Heart left ventricle (tissue), 16 donors: Measurements from ENCODE around the gene PLPP3. TPM values are rescaled to one million over a fixed set of nuclear protein-coding genes. Genes with fewer than 3 reads are reported as not detected.
A peak's percentile ranks its signal among the peaks of the same experiment; 100 is the strongest.

Experiments used
- ATAC-seq, 4 donors: fragments of 200-7000 bp; cut with Tn5 transposase; one replicate each; pipeline ENCODE4 v1.9.1; 2020 to 2022; ENCODE audit warnings: moderate library complexity in 4 of 4, mild to moderate bottlenecking in 3 of 4, moderate number of reproducible peaks in 1 of 4
- DNase-seq, 5 donors: peaks; one replicate each; pipeline ENCODE4 v3.0.0-alpha.2; 2020
- H3K27ac ChIP-seq, 12 donors: fragments of 200-600 bp; sonication (generic) in 4 of 12; one replicate each; pipeline versions ENCODE4 v1.5.0 to v1.8.0; 2016 to 2022; ENCODE audit warnings: mild to moderate bottlenecking in 2 of 12
- H3K27me3 ChIP-seq, 9 donors: fragments of 200-600 bp; sonication (generic) in 2 of 9; one replicate each; pipeline versions ENCODE4 v1.5.1 to v1.8.0; 2016 to 2022; ENCODE audit warnings: mild to moderate bottlenecking in 3 of 9
- H3K36me3 ChIP-seq, 9 donors: fragments of 200-600 bp; sonication (generic) in 2 of 9; one replicate each; pipeline versions ENCODE4 v1.5.0 to v1.8.0; 2018 to 2022; ENCODE audit warnings: mild to moderate bottlenecking in 2 of 9
- H3K4me1 ChIP-seq, 12 donors: fragments of 200-600 bp; sonication (generic) in 4 of 12; one replicate each; pipeline versions ENCODE4 v1.5.0 to v1.8.0; 2016 to 2022; ENCODE audit warnings: mild to moderate bottlenecking in 3 of 12
- H3K4me3 ChIP-seq, 12 donors: fragments of 200-600 bp; sonication (generic) in 4 of 12; one replicate each; pipeline versions ENCODE4 v1.5.0 to v1.8.0; 2017 to 2022; ENCODE audit warnings: mild to moderate bottlenecking in 9 of 12, moderate library complexity in 4 of 12
- H3K9me3 ChIP-seq, 12 donors: fragments of 200-600 bp; sonication (generic) in 4 of 12; one replicate each; pipeline versions ENCODE4 v1.5.0 to v1.8.0; 2016 to 2022; ENCODE audit warnings: mild to moderate bottlenecking in 1 of 12
- CTCF ChIP-seq, 12 donors: fragments of 200-600 bp; sonication (generic) in 4 of 12; IDR thresholded peaks; one replicate each; pipeline versions ENCODE4 v1.5.0 to v1.8.0; 2018 to 2022; ENCODE audit warnings: antibody characterized with exemption in 12 of 12, mild to moderate bottlenecking in 5 of 12
- POLR2A ChIP-seq, 2 donors: fragments of 450-650 bp; IDR thresholded peaks; one replicate each; pipeline ENCODE4 v1.6.1; 2017; ENCODE audit warnings: antibody characterized with exemption in 2 of 2, mild to moderate bottlenecking in 2 of 2, moderate library complexity in 2 of 2
- WGBS, 4 donors: extraction: QIAGEN DNeasy Blood & Tissue Kit in 2 of 4; methylation state at CpG; one replicate each; pipeline versions ENCODE4 v1.1.5 to v1.1.7; 2013 to 2018; 5-methylcytosine and 5-hydroxymethylcytosine counted together
- intact Hi-C, 10 donors: fragments of 100-400 bp; cut with DNase I; formaldehyde crosslinking; loops; one replicate each; pipeline versions ENCODE4 v1.11.1 to v1.14.2; 2022
- polyA plus RNA-seq, 2 donors: library from polyadenylated mRNA; stranded (reverse); fragments of 200-250 nt; gene quantifications; one replicate each; pipeline ENCODE4 v1.2.3, GENCODE V29; 2013
- total RNA-seq, 9 donors: library from RNA; depleted of rRNA in 2 of 9; stranded (reverse); fragments of >200 nt in 2 of 9; fragmentation: NEBNext Ultra II Directional in 3 of 9; extraction: Animal tissue kit (Norgen Biotek cat#: 25700) in 3 of 9; gene quantifications; one replicate each; pipeline versions ENCODE4 v1.1.0 to v1.2.4, GENCODE V29; 2016 to 2023
- donor health status: ischemic (EF 13 %, LVEDD 7.1; RV severe dilation, severe dysfunction).
- donor health status: healthy with polysubstance abuse.
- donor health status: DM: no; HTN: yes; CAD: no.
- donor health status: DM: no; HTN: no; CAD: no.
- donor health status: ischemic (EF 25% LVEDD 6.9; RV normal size, moderate dysfunction).
- donor health status: ischemic (EF 25% LVEDD 5.7; RV mildly dilated, moderate dysfunction).
- donor health status: healthy.
- donor health status: DM: yes; HTN: yes; CAD: no.
- donor health status: ischemic (EF 35%, LVEDD 5.7; RV mildly dilated, moderate dysfunction).
- donor health status: nonischemic (EF 11% LVEDD 7.7; RV severe dilation, severe dysfunction).
- donor health status: DM: yes; HTN: yes; CAD: no.
- donor health status: PGD.
- donor health status: ischemic (EF 29% LVEDD 5.4; RV normal size, mild dysfunction).
- donor health status: nonischemic (EF 23%, LVEDD 6.1; RV moderate dilation, normal function).

Gene PLPP3
- total and polyA plus RNA-seq, 11 donors, result 17.1 to 221 (median 89.9) TPM

- intact Hi-C loops, result no loop called here
- 37 to 74% (median 47%) methylated on average over 2 of the region's 2 CpGs for WGBS, 4 donors
- no peaks in the 10 kb centered on the region for H3K27me3 ChIP-seq
Measured at GRCh38 chr1:56540467-56540866, 38.9 kb downstream of the PLPP3 start.

GRCh38 chr1:56539520-56539931, 39.8 kb downstream of the PLPP3 start:
- H3K36me3 ChIP-seq, result peaks cover 0 to 32% (median 24%) of the 10 kb centered on the region in 9 donors
- no peaks in the 10 kb centered on the region for H3K9me3 ChIP-seq
- TF ChIP-seq CTCF (IDR thresholded peaks at IDR 0.05), result no peak
- no peak for TF ChIP-seq POLR2A (IDR thresholded peaks at IDR 0.05)
- ATAC-seq (no peak), DNase-seq (no peak)
- H3K27ac ChIP-seq, result peak overlapping the region; percentile 37 to 71 (median 56)
- intact Hi-C loops, result loop anchor here in 3 of 10 donors (5.0 kb wide), 2 partner anchors 33 to 38 kb away; partner anchors contain the start of gene PLPP3 (in 2 of the 3)
- 11 to 32% (median 25%) methylated on average over 2 of the region's 2 CpGs for WGBS, 4 donors
- H3K4me3 ChIP-seq, result no peak overlapping the region
- peaks cover 11 to 96% (median 69%) of the 10 kb centered on the region in 12 donors for H3K4me1 ChIP-seq
- no peaks in the 10 kb centered on the region for H3K27me3 ChIP-seq

More at GRCh38 chr1:56540467-56540866, 38.9 kb downstream of the PLPP3 start:
- H3K9me3 ChIP-seq, result no peaks in the 10 kb centered on the region
- ATAC-seq, result no peak
- peaks cover 6 to 96% (median 71%) of the 10 kb centered on the region in 12 donors for H3K4me1 ChIP-seq
- H3K27ac ChIP-seq, result peak overlapping the region; percentile 37 to 71 (median 56)
- no peak for TF ChIP-seq POLR2A (IDR thresholded peaks at IDR 0.05)
- no peak overlapping the region for H3K4me3 ChIP-seq
- no peak for DNase-seq
- H3K36me3 ChIP-seq, result peaks cover 0 to 23% (median 14%) of the 10 kb centered on the region in 9 donors

GRCh38 chr1:56538532-56538931, 40.8 kb downstream of the PLPP3 start:
- intact Hi-C loops, result loop anchor here in 3 of 10 donors (5.0 kb wide), 2 partner anchors 34 to 39 kb away; partner anchors contain the start of gene PLPP3 (in 2 of the 3)
- Histone ChIP-seq H3K27me3 (no peaks in the 10 kb centered on the region), H3K4me1 (peaks cover 14 to 97% (median 75%) of the 10 kb centered on the region in 12 donors), H3K4me3 (no peak overlapping the region), H3K9me3 (no peaks in the 10 kb centered on the region), H3K27ac (peak overlapping the region in 11 of 12 donors; percentile 5 to 71 (median 48)), H3K36me3 (peaks cover 0 to 41% (median 34%) of the 10 kb centered on the region in 9 donors)
- ATAC-seq (no peak), DNase-seq (no peak)
- TF ChIP-seq POLR2A (IDR thresholded peaks at IDR 0.05), result no peak
- TF ChIP-seq CTCF (IDR thresholded peaks at IDR 0.05), result no peak
- 46 to 55% (median 52%) methylated on average over 3 of the region's 3 CpGs for WGBS, 4 donors

GRCh38 chr1:56537660-56538059, 41.7 kb downstream of the PLPP3 start:
- Histone ChIP-seq H3K27ac (peak overlapping the region in 11 of 12 donors; percentile 33 to 71 (median 54)), H3K9me3 (no peaks in the 10 kb centered on the region), H3K4me3 (no peak overlapping the region), H3K4me1 (peaks cover 14 to 99% (median 81%) of the 10 kb centered on the region in 12 donors), H3K36me3 (peaks cover 0 to 48% (median 38%) of the 10 kb centered on the region in 9 donors), H3K27me3 (no peaks in the 10 kb centered on the region)
- TF ChIP-seq POLR2A (IDR thresholded peaks at IDR 0.05) (no peak), CTCF (IDR thresholded peaks at IDR 0.05) (no peak)
- WGBS, 4 donors, result 93 to 100% (median 96%) methylated on average over 1 of the region's 1 CpG
- intact Hi-C loops, result loop anchor here in 3 of 10 donors (5.0 kb wide), 2 partner anchors 35 to 40 kb away; partner anchors contain the start of gene PLPP3 (in 2 of the 3)
- peak in 1 of 5 donors; percentile 48 for DNase-seq
- peak in 2 of 4 donors; percentile 45 to 78 for ATAC-seq
